OCI-LY3 (cell line): ENCODE results near the gene PIK3R4.

Experiments used
- H2AFZ ChIP-seq: fragments of 200-600, 300-600 bp; shearing (Covaris generic); 2 replicates; pipeline ENCODE4 v1.6.0; 2014; ENCODE audit warnings: antibody characterized with exemption, low read depth, low read length
- H3K27ac ChIP-seq: fragments of 200-600, 300-600 bp; sonication (generic); 2 replicates; pipeline ENCODE4 v1.5.1; 2014; ENCODE audit warnings: mild to moderate bottlenecking, low read length, moderate library complexity, mixed read lengths
- H3K27me3 ChIP-seq: fragments of 200-600, 300-600 bp; sonication (generic); 2 replicates; pipeline ENCODE4 v1.6.1; 2014; ENCODE audit warnings: low read depth, low read length, mixed read lengths
- H3K36me3 ChIP-seq: fragments of 200-600, 300-600 bp; sonication (generic); replicated peaks from 2 replicates; pipeline ENCODE3; 2014; ENCODE audit warnings: low read depth, low read length, mixed read lengths
- H3K4me1 ChIP-seq: fragments of 300-600, 200-600 bp; sonication (generic); 2 replicates; pipeline ENCODE4 v1.6.1; 2014; ENCODE audit warnings: low read length, mixed read lengths
- H3K4me2 ChIP-seq: fragments of 200-600, 300-600 bp; sonication (generic); 2 replicates; pipeline ENCODE4 v1.6.1; 2014; ENCODE audit warnings: low read length, mixed read lengths
- H3K4me3 ChIP-seq: fragments of 300-600, 200-600 bp; sonication (generic); 2 replicates; pipeline ENCODE4 v1.5.1; 2014; ENCODE audit warnings: antibody characterized with exemption, mild to moderate bottlenecking, low read length, moderate library complexity
- H3K79me2 ChIP-seq: fragments of 300-600, 200-600 bp; shearing (Covaris generic); 2 replicates; pipeline ENCODE4 v1.6.1; 2014; ENCODE audit warnings: mild to moderate bottlenecking, low read length, mixed read lengths
- H3K9ac ChIP-seq: fragments of 300-600, 200-600 bp; shearing (Covaris generic); 2 replicates; pipeline ENCODE4 v1.6.0; 2014; ENCODE audit warnings: mild to moderate bottlenecking, low read length, moderate library complexity
- H3K9me3 ChIP-seq: fragments of 200-600, 300-600 bp; shearing (Covaris generic); 2 replicates; pipeline ENCODE4 v1.6.1; 2014; ENCODE audit warnings: low read length, mixed read lengths; ENCODE audit not compliant: insufficient read depth
- H4K20me1 ChIP-seq: fragments of 200-600, 300-600 bp; sonication (generic); 2 replicates; pipeline ENCODE4 v1.6.1; 2016; ENCODE audit warnings: low read length, mixed read lengths; ENCODE audit not compliant: insufficient read depth
- CTCF ChIP-seq: fragments of 200-600, 300-600 bp; sonication (generic); IDR thresholded peaks from 2 replicates; pipeline ENCODE4 v1.5.1; 2014; ENCODE audit warnings: antibody characterized with exemption, low read length, low read depth
- EZH2phosphoT487 ChIP-seq: fragments of 200-600 bp; shearing (Covaris generic); IDR thresholded peaks from 2 replicates; pipeline ENCODE4 v1.6.1; 2018; ENCODE audit warnings: antibody characterized with exemption, mixed run types, low read depth

Gene PIK3R4

GRCh38 chr3:130687327-130687726 lies 59.3 kb downstream of the PIK3R4 start:
- Histone ChIP-seq H3K4me1 (peaks cover 14% of the 10 kb centered on the region), H3K9ac (no peak overlapping the region), H4K20me1 (no peaks in the 10 kb centered on the region), H3K36me3 (peaks cover 27% of the 10 kb centered on the region), H3K4me2 (no peak overlapping the region), H3K27me3 (no peaks in the 10 kb centered on the region), H3K79me2 (no peaks in the 10 kb centered on the region), H2AFZ (no peak overlapping the region), H3K27ac (no peak overlapping the region), H3K4me3 (no peak overlapping the region), H3K9me3 (no peaks in the 10 kb centered on the region)
- TF ChIP-seq CTCF (no peak), EZH2phosphoT487 (no peak)

- Histone ChIP-seq H2AFZ (no peak overlapping the region), H3K79me2 (no peaks in the 10 kb centered on the region), H3K9me3 (no peaks in the 10 kb centered on the region), H3K4me1 (peaks cover 14% of the 10 kb centered on the region), H3K27ac (no peak overlapping the region), H3K27me3 (no peaks in the 10 kb centered on the region), H3K9ac (no peak overlapping the region), H3K4me3 (no peak overlapping the region), H3K36me3 (peaks cover 32% of the 10 kb centered on the region), H4K20me1 (no peaks in the 10 kb centered on the region), H3K4me2 (no peak overlapping the region)
- TF ChIP-seq EZH2phosphoT487: no peak
- TF ChIP-seq CTCF: no peak
These were observed 59.8 kb downstream of the PIK3R4 start for GRCh38 chr3:130686833-130687232.

GRCh38 chr3:130682131-130682530 lies 64.5 kb downstream of the PIK3R4 start:
- H3K27ac ChIP-seq: no peak overlapping the region
- peaks cover 42% of the 10 kb centered on the region for H3K36me3 ChIP-seq
- H3K4me2 ChIP-seq: no peak overlapping the region
- TF ChIP-seq CTCF (no peak), EZH2phosphoT487 (no peak)
- no peak overlapping the region for H2AFZ ChIP-seq
- H3K27me3 ChIP-seq: no peaks in the 10 kb centered on the region
- H3K4me1 ChIP-seq: peaks cover 7% of the 10 kb centered on the region
- H3K4me3 ChIP-seq: no peak overlapping the region
- H3K79me2 ChIP-seq: no peaks in the 10 kb centered on the region
- no peak overlapping the region for H3K9ac ChIP-seq
- no peaks in the 10 kb centered on the region for H4K20me1 ChIP-seq
- H3K9me3 ChIP-seq: no peaks in the 10 kb centered on the region

GRCh38 chr3:130679218-130679617 lies 67.4 kb downstream of the PIK3R4 start:
- TF ChIP-seq CTCF: no peak
- no peak for TF ChIP-seq EZH2phosphoT487
- H3K36me3 ChIP-seq: peaks cover 38% of the 10 kb centered on the region

More at GRCh38 chr3:130679218-130679617, 67.4 kb downstream of the PIK3R4 start:
- Histone ChIP-seq H3K9ac (no peak overlapping the region), H3K4me1 (peaks cover 7% of the 10 kb centered on the region), H3K9me3 (no peaks in the 10 kb centered on the region), H4K20me1 (no peaks in the 10 kb centered on the region), H3K27me3 (no peaks in the 10 kb centered on the region), H2AFZ (no peak overlapping the region), H3K79me2 (no peaks in the 10 kb centered on the region), H3K4me3 (no peak overlapping the region), H3K27ac (no peak overlapping the region), H3K4me2 (no peak overlapping the region)
